A204.1 (cell line): Measurements from ENCODE around the gene OR8B4.
A peak's percentile ranks its signal among the peaks of the same experiment; 100 is the strongest.
"Not testable (repeated sequence)": the region's sequence is repeated elsewhere in the genome, so short reads cannot be mapped to it uniquely, and the experiment has no call there.

Experiments
- FAIRE-seq: peaks from 2 replicates; lab custom pipeline; 2012; peaks lifted over from hg19 to GRCh38; lab: Jason Lieb, UNC

OR8B4 gene

DNA sequence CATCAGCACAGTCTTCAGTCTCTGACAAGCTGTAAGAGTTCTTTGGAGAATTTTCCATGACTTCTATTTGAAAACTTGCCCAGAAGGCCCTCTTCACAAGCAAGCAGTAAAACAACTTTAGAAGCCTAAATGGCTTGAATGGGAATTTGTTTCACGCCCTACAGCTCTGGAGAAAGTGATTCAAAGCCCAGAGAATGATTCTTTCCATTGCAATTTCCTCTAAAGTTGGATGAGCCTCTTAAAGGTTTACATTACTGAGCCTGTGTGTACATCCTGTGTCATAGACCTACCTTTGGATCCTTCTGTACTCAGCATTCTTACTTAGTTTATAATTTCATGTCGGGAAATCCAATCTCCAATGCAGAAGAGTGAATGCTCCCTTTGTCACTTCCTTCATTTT lies 19.1 kb downstream of the OR8B4 start:
- FAIRE-seq: no peak

DNA sequence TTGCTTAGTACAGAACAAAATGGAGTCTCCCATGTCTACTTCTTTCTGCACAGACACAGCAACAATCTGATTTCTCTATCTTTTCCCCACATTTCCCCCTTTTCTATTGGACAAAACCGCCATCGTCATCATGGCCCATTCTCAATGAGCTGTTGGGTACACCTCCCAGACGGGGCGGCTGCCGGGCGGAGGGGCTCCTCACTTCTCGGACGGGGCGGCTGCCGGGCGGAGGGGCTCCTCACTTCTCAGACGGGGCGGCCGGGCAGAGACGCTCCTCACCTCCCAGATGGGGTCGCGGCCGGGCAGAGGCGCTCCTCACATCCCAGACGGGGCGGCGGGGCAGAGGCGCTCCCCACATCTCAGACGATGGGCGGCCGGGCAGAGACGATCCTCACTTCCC lies 21.5 kb downstream of the OR8B4 start:
- FAIRE-seq: not testable (repeated sequence)

DNA sequence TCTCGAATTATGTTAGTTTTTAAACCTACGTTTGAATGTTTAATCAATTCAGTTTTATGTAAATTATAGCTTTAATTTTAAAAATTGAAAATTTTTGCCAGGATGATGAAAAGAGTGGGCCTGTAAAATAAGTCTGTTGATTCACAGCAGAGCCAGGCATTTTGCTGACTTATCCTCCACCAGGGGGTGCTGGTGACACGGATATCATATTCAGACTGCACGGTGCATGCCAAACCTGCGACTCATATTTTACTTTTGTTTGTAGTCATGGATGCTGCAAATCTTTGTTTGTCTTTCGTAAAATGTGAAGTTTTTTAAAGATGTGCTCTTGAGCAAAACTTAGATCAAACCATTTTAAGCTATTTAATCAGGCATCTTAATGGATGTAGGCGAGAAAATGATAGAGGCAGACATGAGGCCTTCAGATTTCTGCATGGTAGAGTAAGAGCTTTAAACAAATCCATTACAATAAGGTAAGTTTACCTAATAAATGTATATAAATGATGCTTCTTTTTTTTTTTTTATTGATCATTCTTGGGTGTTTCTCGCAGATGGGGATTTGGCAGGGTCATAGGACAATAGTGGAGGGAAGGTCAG lies 22.2 kb downstream of the OR8B4 start:
- peak; percentile 91 for FAIRE-seq

DNA sequence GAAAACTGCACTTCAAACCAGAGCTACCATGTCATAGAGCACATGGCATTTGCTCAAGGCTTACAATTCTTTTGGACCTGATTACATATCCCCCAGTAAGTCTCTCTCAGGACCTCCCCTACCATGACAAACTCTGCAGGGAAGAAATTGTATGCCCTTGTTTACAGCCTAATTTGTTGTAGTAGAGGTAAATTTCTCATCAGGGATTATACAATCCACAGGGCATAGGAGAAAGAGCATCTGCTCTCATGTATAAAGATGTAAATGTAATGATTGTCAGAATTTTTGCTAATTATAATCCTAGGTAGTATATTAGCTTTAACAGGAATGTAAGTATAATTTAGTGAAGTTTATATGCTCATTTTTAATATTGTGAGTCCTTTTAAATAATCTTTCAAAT lies 25.7 kb downstream of the OR8B4 start, which contains the start of gene OR8B3:
OR8B3 (minus strand) TSS at position 101 of the 400 bp plus-strand sequence. CDS start 1,673 bp downstream, outside the sequence.
- no peak for FAIRE-seq

DNA sequence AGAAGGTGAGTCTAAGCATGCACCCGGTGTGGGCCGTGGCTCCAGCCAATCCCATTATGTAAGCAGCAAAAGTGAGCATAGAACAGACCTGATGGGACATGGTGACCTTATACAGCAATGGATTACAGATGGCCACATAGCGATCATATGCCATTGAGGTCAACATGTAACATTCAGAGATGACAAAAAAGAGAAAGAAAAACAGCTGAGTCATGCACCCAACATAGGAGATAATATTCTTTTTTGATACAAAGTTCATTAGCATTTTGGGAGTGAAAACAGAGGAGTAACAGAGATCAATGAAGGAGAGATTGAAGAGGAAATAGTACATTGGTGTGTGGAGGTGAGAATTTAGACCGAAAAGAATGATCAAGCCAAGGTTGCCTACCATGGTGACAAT lies 27.8 kb downstream of the OR8B4 start:
- FAIRE-seq: not testable (repeated sequence)

DNA sequence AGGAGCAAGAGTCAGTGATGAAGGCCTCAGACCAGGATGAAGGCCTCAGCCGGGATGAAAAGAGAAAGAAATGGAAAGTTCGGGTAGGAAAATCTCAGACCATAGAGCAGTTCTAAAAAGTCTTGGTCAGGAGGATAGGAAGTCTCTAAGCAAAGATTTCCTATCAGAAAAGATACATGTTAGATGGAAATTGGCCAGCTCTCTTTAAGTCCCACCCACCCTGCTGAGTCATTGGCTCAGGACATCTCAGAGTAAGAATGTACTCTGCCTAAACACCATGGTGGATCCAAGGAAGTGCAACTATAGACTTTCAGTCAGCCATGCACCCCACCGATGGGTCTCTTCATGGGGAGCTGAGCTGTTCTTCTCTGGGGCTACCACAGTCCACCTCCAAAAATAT lies 30.3 kb downstream of the OR8B4 start:
- FAIRE-seq: no peak

DNA sequence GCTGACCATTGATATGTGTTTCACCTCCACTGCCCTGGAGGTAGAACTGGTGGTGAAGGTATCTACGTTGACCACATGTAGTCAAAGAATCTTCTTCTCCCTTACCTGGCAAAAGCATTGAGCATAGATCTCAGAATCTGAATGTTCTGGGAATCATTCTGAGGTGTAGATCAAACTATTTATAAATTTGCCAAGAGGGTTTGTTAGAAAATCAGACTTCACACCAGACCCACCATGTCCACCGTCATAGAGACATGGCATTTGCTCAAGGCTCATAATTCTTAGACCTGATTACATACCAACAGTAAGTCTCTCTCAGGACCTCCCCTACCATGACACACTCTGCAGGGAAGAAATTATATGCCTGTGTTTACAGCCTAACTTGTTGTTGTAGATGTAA lies 40.3 kb downstream of the OR8B4 start, which contains the start of gene OR8B2:
OR8B2 (minus strand) TSS at position 101 of the 400 bp plus-strand sequence. CDS start 1,156 bp downstream, outside the sequence.
- no peak for FAIRE-seq

DNA sequence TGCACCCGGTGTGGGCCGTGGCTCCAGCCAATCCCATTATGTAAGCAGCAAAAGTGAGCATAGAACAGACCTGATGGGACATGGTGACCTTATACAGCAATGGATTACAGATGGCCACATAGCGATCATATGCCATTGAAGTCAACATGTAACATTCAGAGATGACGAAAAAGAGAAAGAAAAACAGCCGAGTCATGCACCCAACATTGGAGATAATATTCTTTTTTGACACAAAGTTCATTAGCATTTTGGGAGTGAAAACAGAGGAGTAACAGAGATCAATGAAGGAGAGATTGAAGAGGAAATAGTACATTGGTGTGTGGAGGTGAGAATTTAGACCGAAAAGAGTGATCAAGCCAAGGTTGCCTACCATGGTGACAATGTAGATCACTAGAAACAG lies 41.8 kb downstream of the OR8B4 start:
- FAIRE-seq: not testable (repeated sequence)

DNA sequence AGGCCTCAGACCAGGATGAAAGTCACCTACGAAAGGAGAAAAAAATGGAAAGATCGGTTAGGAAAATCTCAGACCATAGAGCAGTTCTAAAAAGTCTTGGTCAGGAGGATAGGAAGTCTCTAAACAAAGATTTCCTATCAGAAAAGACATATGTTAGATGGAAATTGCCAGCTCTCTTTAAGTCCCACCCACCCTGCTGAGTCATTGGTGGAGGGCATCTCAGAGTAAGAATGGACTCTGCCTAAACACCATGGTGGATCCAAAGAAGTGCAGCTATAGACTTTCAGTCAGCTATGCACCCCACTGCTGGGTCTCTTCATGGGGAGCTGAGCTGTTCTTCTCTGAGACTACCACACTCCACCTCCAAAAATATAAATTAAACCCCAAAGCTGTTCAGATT lies 44.1 kb downstream of the OR8B4 start:
- no peak for FAIRE-seq

DNA sequence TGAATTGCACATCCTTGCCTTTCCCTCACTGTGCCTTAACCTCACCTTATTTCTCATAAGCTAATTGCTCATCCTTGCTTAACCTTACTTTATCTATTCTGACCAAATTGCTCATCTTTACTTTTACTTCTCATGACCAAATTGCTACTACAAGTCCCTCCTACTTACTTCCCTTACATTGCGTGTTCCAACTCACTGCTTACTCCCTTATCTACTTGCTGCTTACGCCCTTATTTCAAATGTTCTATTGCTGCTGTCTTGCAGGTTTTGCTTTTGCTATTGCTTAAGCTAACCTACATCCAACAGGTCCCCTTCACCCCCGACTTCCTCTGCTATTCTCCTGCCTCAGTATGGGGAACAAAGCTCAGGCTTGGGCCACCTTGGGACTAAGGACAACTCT lies 48.4 kb downstream of the OR8B4 start:
- FAIRE-seq: no peak
